Posterior vena cava (tissue), 2 donors: ENCODE results near the gene PDGFA. TPM values are rescaled to one million over a fixed set of nuclear protein-coding genes. Genes with fewer than 3 reads are reported as not detected.
"Not testable (repeated sequence)": the region's sequence is repeated elsewhere in the genome, so short reads cannot be mapped to it uniquely, and the experiment has no call there.

Experiments
- DNase-seq: peaks from one replicate; pipeline ENCODE4 v3.0.0-alpha.2; 2020; ENCODE audit warnings: low spot score
- intact Hi-C, 2 donors: fragments of 100-400 bp; cut with DNase I; formaldehyde crosslinking; loops; one replicate each; pipeline versions ENCODE4 v1.14.1 to v1.14.2; 2022 to 2023
- total RNA-seq, 2 donors: library from RNA; stranded (reverse); fragmentation: NEBNext Ultra II Directional; extraction: Animal tissue kit (Norgen Biotek cat#: 25700); gene quantifications; one replicate each; pipeline ENCODE4 v1.2.1, GENCODE V29; 2021
- donor health status: DM: yes; HTN: yes; CAD: no.
- donor health status: DM: yes; HTN: yes; CAD: no.

PDGFA gene
- total RNA-seq, 2 donors from 2014 or later = 54.1 to 63.1 TPM

DNA sequence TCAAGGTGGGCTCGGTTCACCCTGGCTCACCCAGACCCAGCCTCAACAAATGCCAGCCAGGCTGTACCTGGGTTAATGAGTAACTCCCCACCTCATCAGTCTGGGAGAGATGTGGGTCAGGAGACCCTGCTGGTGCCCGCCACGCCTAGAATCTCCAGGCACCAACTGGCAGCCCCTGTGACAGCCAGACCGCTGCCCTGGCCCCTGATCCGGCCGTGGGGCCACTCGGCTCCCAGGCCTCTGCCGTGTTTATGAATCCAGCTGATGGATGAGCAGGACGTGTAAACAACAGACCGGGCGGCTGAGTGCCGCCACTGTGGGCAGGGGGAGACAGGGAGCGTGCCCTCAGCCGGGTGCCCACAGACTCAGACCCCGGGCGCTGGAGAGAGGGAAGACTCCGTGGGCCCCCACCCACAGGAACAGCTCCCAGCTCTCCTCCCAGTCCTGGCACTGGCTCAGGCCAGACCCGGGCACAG lies 34.0 kb upstream of the PDGFA start:
- no peak for DNase-seq
- intact Hi-C loops = no loop called here

DNA sequence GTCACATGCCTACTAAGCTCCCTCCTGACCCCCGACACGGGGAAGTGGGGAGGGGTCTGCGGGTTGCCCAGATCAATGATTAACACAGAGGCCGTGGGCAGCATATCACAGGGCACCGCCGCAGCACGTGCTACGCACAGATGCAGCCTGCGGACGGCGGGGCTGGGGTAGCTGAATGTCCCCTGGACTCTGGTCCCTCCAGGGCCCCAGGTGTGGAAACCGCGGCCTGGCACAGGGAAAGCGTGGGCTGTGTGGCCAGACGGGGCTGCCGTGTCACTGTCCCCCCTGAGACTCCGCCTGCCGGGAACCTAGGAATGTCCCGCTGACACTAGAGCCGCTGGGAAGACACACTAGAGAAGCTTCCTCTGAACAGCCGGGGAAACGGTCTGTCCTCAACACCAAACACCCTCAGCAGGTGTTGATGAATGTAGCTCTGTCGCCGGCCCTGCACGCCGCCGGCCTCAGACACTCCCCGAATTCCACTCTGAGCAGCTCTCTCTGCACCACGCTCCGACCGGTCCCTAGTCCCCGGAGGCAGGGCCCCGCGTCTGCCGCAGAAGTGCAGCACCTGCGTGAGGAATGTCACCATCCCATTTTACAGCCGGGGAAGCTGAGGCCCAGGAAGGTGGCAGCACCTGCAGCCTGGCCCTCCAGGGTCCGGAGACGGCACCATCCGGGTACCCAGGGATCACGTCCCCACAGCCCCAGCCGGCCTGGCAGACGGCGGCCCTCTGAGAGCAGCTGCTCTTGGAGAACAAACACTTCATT lies 33.4 kb upstream of the PDGFA start:
- intact Hi-C loops = no loop called here
- no peak for DNase-seq

GRCh38 chr7:552151-552867 lies 32.7 kb upstream of the PDGFA start:
- DNase-seq, intact Hi-C loops: not testable (repeated sequence)

- DNase-seq, intact Hi-C loops: not testable (repeated sequence)
Observed at GRCh38 chr7:551615-551970, 31.9 kb upstream of the PDGFA start.

DNA sequence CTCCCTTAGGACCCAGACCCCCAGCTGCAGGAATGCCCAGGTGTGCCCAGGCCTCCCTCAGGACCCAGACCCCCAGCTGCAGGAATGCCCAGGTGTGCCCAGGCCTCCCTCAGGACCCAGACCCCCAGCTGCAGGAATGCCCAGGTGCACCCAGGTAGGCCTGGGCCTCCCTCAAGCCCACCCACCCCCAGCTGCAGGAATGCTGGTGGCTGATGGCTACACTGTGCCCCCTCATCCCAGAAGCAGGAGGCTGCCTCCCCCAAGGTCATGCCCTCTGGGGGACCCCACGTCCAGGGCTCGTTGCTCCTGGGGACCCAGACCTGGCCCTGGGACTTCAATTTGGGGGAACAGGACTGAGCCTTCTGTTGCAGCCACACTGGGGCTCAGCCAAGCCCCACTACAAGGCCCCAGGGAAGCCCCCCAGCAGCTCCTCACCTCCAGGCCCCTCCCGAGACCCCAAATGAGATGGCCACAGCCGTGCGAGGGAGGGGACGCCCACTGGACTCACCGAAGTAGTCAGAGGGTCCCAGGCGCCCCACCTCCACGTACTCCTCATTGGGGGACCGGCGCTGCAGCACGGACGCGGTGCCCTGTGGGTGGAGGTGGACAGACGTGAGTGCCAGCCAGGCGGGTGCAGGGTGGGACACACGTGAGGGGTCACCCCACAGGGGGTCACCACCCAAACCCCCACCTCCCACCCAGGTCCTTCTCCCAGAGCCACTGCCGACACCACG lies 31.4 kb upstream of the PDGFA start:
- no peak for DNase-seq
- intact Hi-C loops = no loop called here

GRCh38 chr7:549891-550625 lies 30.4 kb upstream of the PDGFA start:
- no peak for DNase-seq

GRCh38 chr7:549066-549890 lies 29.6 kb upstream of the PDGFA start:
- intact Hi-C loops = no loop called here
- no peak for DNase-seq

More at GRCh38 chr7:549891-550625, 30.4 kb upstream of the PDGFA start:
- intact Hi-C loops = no loop called here

- intact Hi-C loops = no loop called here
- DNase-seq = no peak
Observed at GRCh38 chr7:548401-548800, 28.8 kb upstream of the PDGFA start.

DNA sequence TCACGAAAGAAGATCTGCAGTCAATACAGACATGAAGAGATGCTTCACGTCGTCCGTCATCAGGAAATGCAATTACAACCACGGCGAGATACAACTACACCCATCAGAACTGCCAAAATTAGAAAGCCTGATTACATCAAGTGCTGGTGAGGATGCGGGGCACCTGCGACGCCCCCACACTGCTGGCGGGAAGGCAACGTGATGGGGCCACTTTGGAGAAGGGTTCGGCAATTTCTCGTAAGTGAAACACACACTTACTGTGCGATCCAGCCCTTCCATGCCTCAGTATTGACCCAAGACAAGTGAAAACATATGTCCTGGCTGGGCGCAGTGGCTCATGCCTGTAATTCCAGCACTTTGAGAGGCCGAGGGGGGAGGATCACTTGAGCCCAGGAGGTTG lies 25.8 kb upstream of the PDGFA start:
- DNase-seq = no peak
- intact Hi-C loops = no loop called here

DNA sequence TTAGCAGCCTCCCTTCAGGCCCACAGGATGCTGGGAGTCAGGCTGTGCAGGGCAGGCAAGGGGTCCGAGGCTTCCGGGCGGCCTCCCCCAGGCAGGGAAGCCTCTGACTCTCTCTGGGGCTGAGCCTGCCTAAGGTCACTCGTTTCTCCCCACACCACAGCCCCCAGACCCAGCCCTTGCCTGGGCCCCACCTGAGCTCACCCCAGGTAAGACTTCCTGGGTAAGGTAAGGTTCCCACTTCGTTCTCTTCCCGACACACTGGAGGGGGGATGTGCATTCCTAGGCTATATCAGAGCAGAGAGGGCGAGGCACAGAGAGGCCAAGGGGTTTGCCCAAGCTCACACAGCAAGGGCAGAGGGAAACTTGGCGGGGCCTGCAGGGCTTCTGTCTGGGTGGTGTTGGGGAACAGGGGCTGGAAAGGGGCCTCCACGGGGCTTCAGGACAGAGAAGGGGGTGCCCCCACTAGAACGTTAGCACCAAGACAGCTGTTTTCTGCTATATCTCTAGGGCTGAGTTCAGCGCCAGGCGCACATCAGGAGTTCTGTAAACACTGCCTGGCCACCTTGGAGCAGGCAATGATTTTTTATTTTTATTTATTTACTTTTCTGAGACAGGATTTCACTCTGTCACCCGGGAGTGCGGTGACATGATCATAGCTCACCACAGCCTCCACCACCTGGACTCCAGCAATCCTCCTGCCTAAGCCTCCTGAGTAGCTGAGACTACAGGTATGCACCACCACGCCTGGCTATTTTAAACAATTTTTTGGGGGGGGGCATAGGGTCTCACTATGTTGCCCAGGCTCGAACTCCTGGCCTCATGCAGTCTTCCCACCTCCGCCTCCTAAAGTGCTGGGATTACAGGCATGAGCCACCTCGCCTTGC lies 24.9 kb upstream of the PDGFA start:
- intact Hi-C loops = no loop called here
- DNase-seq = no peak

DNA sequence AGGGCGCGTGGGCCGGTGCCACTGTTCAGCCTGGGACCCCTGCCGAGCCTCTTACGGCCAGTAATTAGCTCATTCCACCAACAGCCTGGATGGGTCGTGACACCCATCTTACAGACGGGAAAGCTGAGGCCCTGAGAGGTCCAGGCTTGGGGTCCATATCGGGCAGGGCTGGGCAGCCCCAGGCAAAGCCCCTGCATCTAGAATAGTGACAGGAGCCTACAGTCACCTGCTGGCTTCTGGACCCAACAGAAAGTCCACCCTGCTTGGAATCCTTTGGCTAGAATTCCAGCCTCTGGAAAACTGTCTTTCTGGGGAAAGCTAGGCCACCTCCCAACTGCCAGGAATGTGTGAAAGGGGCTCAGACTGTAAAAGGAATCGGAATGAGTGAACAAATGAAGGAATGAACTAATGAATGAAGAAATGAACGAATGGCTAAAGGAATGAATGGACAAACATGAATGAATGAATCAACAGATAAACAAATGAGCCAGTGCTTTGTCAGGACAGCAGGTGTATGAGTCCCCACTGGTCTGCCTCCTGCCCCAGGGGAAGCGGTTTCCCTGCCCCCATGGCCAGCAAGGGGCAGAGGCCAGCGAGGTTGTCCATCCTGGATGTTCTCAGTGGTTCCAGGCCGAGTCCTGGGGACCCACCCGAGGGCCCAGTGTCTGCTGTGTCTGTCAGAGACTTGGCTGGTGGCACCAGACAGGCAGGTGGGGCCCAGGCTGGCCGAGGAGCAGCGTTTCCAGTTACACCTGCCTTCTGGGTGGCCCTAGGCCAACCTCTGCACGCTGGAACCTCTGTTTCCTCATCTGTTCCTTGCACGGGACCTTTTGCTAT lies 24.1 kb upstream of the PDGFA start:
- intact Hi-C loops = no loop called here
- DNase-seq = no peak

- intact Hi-C loops = no loop called here
- DNase-seq = peak; percentile 94
Observed at GRCh38 chr7:542713-543500, 23.3 kb upstream of the PDGFA start.

GRCh38 chr7:542131-542712 lies 22.6 kb upstream of the PDGFA start:
- intact Hi-C loops = no loop called here

GRCh38 chr7:541661-542060 lies 22.0 kb upstream of the PDGFA start:
- intact Hi-C loops = no loop called here
- DNase-seq = no peak

More at GRCh38 chr7:542131-542712, 22.6 kb upstream of the PDGFA start:
- DNase-seq = no peak

DNA sequence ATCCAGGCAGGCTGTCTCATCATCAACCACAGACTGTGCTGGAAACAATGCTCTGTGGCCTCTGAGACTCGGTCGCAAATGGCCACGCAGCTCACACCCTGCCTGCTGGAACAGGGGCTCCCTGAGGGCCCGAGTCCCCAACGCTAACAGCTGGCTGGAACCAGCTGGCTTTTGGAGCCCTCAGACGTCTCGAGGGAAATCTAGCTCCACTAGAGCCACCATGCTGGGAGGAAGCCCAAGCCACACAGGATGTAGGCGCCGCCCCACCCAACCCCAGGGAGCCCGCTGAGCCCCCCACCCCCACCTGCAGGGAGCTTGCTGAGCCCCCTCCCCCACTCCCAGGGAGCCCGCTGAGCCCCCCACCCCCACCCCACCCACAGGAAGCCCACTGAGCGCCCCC lies 21.4 kb upstream of the PDGFA start:
- intact Hi-C loops = no loop called here
- no peak for DNase-seq

DNA sequence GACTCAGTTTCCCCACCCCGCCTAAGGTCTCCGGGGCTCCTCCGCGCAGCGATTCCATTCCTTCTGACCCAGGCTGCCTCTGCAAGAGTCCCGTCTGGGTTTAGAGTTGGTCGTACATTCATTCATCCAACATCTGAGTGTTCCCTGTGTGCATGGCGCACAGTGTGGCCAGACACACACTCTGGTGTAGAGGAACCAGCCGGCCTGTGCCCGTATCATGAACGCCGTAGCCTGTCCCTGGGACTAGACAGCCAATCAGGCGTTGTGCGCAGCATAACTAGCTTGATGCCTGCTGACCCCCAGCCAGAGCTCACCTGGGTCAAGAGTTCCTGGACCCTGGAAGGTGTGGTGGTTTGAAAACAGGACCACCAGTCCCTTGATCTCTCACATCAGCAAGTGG lies 20.9 kb upstream of the PDGFA start:
- no peak for DNase-seq
- intact Hi-C loops = no loop called here
